Caco-2 (cell line): ENCODE measurements around the gene YKT6. TPM values are rescaled to one million over a fixed set of nuclear protein-coding genes. Genes with fewer than 3 reads are reported as not detected.

Experiments
- BruUV-seq: library from RNA; stranded (reverse); fragments of 400-500 nt; replicated peaks from 2 replicates; lab custom pipeline; 2021; lab: Mats Ljungman, UMichigan
- CTCF ChIA-PET: fragments of 300-600 bp; sonication (Branson Sonifier 250); formaldehyde crosslinking; loops from one replicate; lab custom pipeline; 2022; ENCODE audit warnings: antibody characterized with exemption; lab: Charles Lee
- POLR2A ChIA-PET: fragments of 300-600 bp; sonication (Branson Sonifier 250); formaldehyde crosslinking; loops from one replicate; lab custom pipeline; 2022; ENCODE audit warnings: antibody characterized with exemption; lab: Charles Lee
- DNase-seq, 2 experiments: peaks; one replicate each; pipeline versions ENCODE4 v3.0.0 to v3.0.0-alpha.2; 2020 to 2022
- H3K27me3 ChIP-seq: replicated peaks from 2 replicates; pipeline ENCODE4 v1.6.0; 2011; ENCODE audit warnings: low read length; ENCODE audit not compliant: control insufficient read depth, insufficient read depth
- H3K36me3 ChIP-seq: 2 replicates; pipeline ENCODE4 v1.5.1; 2011; ENCODE audit warnings: low read length; ENCODE audit not compliant: control insufficient read depth, insufficient read depth
- H3K4me1 ChIP-seq: fragments of 250-450 bp; sonication (Bioruptor Pico); 2 replicates; pipeline ENCODE4 v1.5.1; 2020; ENCODE audit warnings: mild to moderate bottlenecking
- H3K4me3 ChIP-seq: 2 replicates; pipeline ENCODE4 v1.5.1; 2011; ENCODE audit warnings: low read depth, mild to moderate bottlenecking, control low read depth, low read length
- H3K9me3 ChIP-seq: fragments of 250-450 bp; sonication (Bioruptor Pico); 2 replicates; pipeline ENCODE4 v1.5.1; 2020; ENCODE audit warnings: mild to moderate bottlenecking, moderate library complexity
- H3K27ac Mint-ChIP-seq: one replicate; pipeline ENCODE4 v1.8.0; 2022; ENCODE audit warnings: mixed read lengths; ENCODE audit not compliant: unreplicated experiment
- H3K27me3 Mint-ChIP-seq: one replicate; pipeline ENCODE4 v1.8.0; 2022; ENCODE audit warnings: mixed read lengths; ENCODE audit not compliant: insufficient read depth, unreplicated experiment
- H3K36me3 Mint-ChIP-seq: one replicate; pipeline ENCODE4 v1.8.0; 2022; ENCODE audit warnings: mild to moderate bottlenecking, mixed read lengths; ENCODE audit not compliant: insufficient read depth, unreplicated experiment
- H3K4me1 Mint-ChIP-seq: one replicate; pipeline ENCODE4 v1.8.0; 2022; ENCODE audit warnings: low read depth, mixed read lengths; ENCODE audit not compliant: unreplicated experiment
- H3K4me3 Mint-ChIP-seq: one replicate; pipeline ENCODE4 v1.8.0; 2022; ENCODE audit warnings: mild to moderate bottlenecking, moderate library complexity, mixed read lengths; ENCODE audit not compliant: unreplicated experiment
- H3K9me3 Mint-ChIP-seq: one replicate; pipeline ENCODE4 v1.8.0; 2022; ENCODE audit warnings: mixed read lengths; ENCODE audit not compliant: unreplicated experiment
- intact Hi-C: fragments of 100-400 bp; cut with micrococcal nuclease; formaldehyde crosslinking; loops from one replicate; pipeline ENCODE4 v1.10.0; 2022; ENCODE audit not compliant: unreplicated experiment
- total RNA-seq: library from RNA; stranded (reverse); gene quantifications from 2 replicates; pipeline ENCODE4 v1.2.3, GENCODE V29; 2022
- TF ChIP-seq, protein P1 (sequence below), 2 experiments: fragments of 200-600 bp in 1 of 2; IDR thresholded peaks; 1 replicate in 1 of 2; 2 replicates in 1 of 2; pipeline versions ENCODE4 v1.5.1 to v1.8.0; 2011 to 2022; ENCODE audit warnings: antibody characterized with exemption in 1 of 2, control low read depth in 1 of 2, inconsistent platforms in 1 of 2, low read depth in 1 of 2, low read length in 1 of 2, mild to moderate bottlenecking in 1 of 2, moderate library complexity in 1 of 2; ENCODE audit not compliant: insufficient read depth in 1 of 2, severe bottlenecking in 1 of 2, unreplicated experiment in 1 of 2

The YKT6 gene
- total RNA-seq, 1 experiment from 2014 or later = 123 TPM

GRCh38 chr7:44161371-44161770 is 39.4 kb upstream of the YKT6 start:
- TF ChIP-seq, protein P1, sequence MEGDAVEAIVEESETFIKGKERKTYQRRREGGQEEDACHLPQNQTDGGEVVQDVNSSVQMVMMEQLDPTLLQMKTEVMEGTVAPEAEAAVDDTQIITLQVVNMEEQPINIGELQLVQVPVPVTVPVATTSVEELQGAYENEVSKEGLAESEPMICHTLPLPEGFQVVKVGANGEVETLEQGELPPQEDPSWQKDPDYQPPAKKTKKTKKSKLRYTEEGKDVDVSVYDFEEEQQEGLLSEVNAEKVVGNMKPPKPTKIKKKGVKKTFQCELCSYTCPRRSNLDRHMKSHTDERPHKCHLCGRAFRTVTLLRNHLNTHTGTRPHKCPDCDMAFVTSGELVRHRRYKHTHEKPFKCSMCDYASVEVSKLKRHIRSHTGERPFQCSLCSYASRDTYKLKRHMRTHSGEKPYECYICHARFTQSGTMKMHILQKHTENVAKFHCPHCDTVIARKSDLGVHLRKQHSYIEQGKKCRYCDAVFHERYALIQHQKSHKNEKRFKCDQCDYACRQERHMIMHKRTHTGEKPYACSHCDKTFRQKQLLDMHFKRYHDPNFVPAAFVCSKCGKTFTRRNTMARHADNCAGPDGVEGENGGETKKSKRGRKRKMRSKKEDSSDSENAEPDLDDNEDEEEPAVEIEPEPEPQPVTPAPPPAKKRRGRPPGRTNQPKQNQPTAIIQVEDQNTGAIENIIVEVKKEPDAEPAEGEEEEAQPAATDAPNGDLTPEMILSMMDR (IDR thresholded peaks at IDR 0.05; ENCODE audit: insufficient read depth in 1 of 2, low read depth in 1 of 2, low read length in 1 of 2, severe bottlenecking in 1 of 2, unreplicated experiment in 1 of 2) = no peak
- no peak overlapping the region for H3K4me3 Mint-ChIP-seq
- H3K9me3 Mint-ChIP-seq = no peaks in the 10 kb centered on the region
- peaks cover 11% of the 10 kb centered on the region for H3K27me3 Mint-ChIP-seq
- H3K4me1 ChIP-seq = no peaks in the 10 kb centered on the region
- H3K4me1 Mint-ChIP-seq = peaks cover 4% of the 10 kb centered on the region
- no peaks in the 10 kb centered on the region for H3K27me3 ChIP-seq
- H3K27ac Mint-ChIP-seq = no peak overlapping the region
- no TSS peak for BruUV-seq
- no peaks in the 10 kb centered on the region for H3K9me3 ChIP-seq
- H3K36me3 ChIP-seq = no peaks in the 10 kb centered on the region
- intact Hi-C loops = no loop called here
- H3K4me3 ChIP-seq = no peak overlapping the region
- DNase-seq = no peak
- POLR2A ChIA-PET = no interaction called here
- H3K36me3 Mint-ChIP-seq = no peaks in the 10 kb centered on the region
- CTCF ChIA-PET = no interaction called here

DNA sequence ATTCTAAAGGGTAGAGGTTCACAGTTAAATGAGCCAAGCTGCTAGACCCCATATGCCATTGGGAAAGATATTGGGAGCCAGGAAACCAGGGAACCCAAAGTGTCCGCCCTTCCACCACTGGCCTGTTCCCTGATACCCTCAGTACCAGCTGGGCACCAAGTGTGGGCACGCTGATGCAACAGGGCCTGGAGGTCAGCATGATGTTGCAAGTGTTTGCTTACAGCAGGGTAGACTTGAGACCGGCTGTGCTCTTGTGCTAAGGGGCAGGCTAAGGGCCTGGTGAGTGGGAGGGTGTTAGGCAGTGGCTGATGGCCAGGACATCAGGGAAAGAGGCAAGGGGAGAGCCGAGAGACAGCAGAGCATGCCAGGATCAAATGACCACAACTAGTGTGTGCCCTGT is 38.6 kb upstream of the YKT6 start:
- H3K4me3 ChIP-seq = no peak overlapping the region
- no peak overlapping the region for H3K4me3 Mint-ChIP-seq
- intact Hi-C loops = no loop called here
- H3K27me3 Mint-ChIP-seq = peaks cover 11% of the 10 kb centered on the region
- ChIA-PET CTCF (no interaction called here), POLR2A (no interaction called here)
- no peaks in the 10 kb centered on the region for H3K9me3 Mint-ChIP-seq
- DNase-seq = peak in 1 of 2 experiments; percentile 26
- no peaks in the 10 kb centered on the region for H3K4me1 ChIP-seq
- no TSS peak for BruUV-seq
- H3K4me1 Mint-ChIP-seq = peaks cover 4% of the 10 kb centered on the region
- H3K36me3 ChIP-seq = no peaks in the 10 kb centered on the region
- no peaks in the 10 kb centered on the region for H3K9me3 ChIP-seq
- no peaks in the 10 kb centered on the region for H3K36me3 Mint-ChIP-seq
- TF ChIP-seq, protein P1 (IDR thresholded peaks at IDR 0.05; ENCODE audit: insufficient read depth in 1 of 2, low read depth in 1 of 2, low read length in 1 of 2, severe bottlenecking in 1 of 2, unreplicated experiment in 1 of 2) = no peak
- no peak overlapping the region for H3K27ac Mint-ChIP-seq
- H3K27me3 ChIP-seq = no peaks in the 10 kb centered on the region

DNA sequence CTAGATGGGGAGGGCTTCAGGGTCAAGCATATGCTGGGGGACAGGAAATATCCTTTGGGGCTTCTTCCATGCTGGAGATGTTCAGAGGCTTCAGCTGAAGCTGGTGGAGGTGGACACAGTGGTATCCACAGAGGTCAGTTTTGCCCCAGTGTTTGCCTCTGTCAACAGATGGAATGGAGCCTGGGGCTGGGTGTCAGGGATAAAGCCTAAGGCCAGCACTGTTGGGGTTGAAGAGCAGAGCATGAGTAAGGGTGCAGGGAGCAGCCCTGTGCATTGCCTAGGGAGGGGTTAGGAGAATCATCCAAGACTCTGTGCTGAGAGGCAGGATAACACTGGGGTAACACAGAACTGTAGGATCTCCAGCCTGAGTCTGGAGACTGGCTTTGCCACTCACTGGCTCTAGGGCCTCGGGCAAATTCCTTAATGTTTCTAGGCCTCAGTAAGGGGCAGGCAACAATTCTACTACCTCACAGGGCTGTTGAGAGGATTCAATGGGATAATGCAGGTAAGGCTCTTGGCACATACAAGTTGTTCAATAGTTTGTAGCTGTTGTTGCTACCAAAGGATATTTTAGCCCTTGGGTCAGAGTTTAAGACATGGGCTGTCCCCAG is 37.9 kb upstream of the YKT6 start:
- CTCF ChIA-PET = no interaction called here
- Mint-ChIP-seq H3K36me3 (no peaks in the 10 kb centered on the region), H3K27me3 (peaks cover 11% of the 10 kb centered on the region), H3K4me3 (no peak overlapping the region), H3K4me1 (peaks cover 4% of the 10 kb centered on the region), H3K9me3 (no peaks in the 10 kb centered on the region), H3K27ac (no peak overlapping the region)
- BruUV-seq = no TSS peak
- no peaks in the 10 kb centered on the region for H3K4me1 ChIP-seq
- H3K36me3 ChIP-seq = no peaks in the 10 kb centered on the region
- POLR2A ChIA-PET = no interaction called here
- TF ChIP-seq, protein P1 (IDR thresholded peaks at IDR 0.05; ENCODE audit: insufficient read depth in 1 of 2, low read depth in 1 of 2, low read length in 1 of 2, severe bottlenecking in 1 of 2, unreplicated experiment in 1 of 2) = no peak
- DNase-seq = no peak
- no peaks in the 10 kb centered on the region for H3K9me3 ChIP-seq
- H3K27me3 ChIP-seq = no peaks in the 10 kb centered on the region
- intact Hi-C loops = no loop called here
- no peak overlapping the region for H3K4me3 ChIP-seq
